ENCODE measurements around the gene OR12D2.

DNA sequence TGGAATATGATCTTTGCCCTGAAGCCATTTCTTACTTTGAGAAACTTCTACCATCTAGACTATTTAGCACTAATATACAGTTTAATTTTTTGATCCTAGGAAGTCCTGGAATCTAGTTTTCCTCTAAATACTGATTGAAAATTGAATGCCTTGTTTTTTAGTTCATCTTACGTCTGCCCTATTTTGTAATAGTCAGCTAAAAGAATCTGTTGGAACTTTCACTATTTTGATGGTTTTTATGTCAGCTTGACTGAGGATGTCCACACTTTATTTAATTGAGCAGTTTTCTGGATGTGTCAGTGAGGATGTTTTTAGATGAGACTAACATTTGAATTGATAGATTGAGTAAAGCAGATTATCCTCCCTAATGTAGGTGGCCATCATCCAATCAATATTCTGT, 8.4 kb downstream of the OR12D2 start:
- no peak for TF ChIP-seq CEBPB (IDR thresholded peaks at IDR 0.05; ENCODE audit: low read depth, low read length)
- TF ChIP-seq CTCF (conservative IDR thresholded peaks at IDR 0.05; ENCODE audit: low read depth, low read length), result no peak
- TF ChIP-seq, protein P1, sequence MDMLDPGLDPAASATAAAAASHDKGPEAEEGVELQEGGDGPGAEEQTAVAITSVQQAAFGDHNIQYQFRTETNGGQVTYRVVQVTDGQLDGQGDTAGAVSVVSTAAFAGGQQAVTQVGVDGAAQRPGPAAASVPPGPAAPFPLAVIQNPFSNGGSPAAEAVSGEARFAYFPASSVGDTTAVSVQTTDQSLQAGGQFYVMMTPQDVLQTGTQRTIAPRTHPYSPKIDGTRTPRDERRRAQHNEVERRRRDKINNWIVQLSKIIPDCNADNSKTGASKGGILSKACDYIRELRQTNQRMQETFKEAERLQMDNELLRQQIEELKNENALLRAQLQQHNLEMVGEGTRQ (IDR thresholded peaks at IDR 0.05; ENCODE audit: low read depth, low read length), result no peak
- TF ChIP-seq POLR2A (IDR thresholded peaks at IDR 0.05; ENCODE audit: low read depth, low read length), result no peak
- no peak for TF ChIP-seq RFX5 (IDR thresholded peaks at IDR 0.05; ENCODE audit: low read depth, low read length)
- TF ChIP-seq RAD21 (IDR thresholded peaks at IDR 0.05; ENCODE audit: low read length), result no peak
- TF ChIP-seq MAFK (IDR thresholded peaks at IDR 0.05; ENCODE audit: low read depth, low read length), result peak; percentile 24; the same call in 1 of the 2 replicates
- no peak for TF ChIP-seq ELK1 (IDR thresholded peaks at IDR 0.05; ENCODE audit: borderline replicate concordance, low read depth, low read length)

Data from IMR-90 (cell line).